ENCODE measurements around the gene ASCC2.

DNA sequence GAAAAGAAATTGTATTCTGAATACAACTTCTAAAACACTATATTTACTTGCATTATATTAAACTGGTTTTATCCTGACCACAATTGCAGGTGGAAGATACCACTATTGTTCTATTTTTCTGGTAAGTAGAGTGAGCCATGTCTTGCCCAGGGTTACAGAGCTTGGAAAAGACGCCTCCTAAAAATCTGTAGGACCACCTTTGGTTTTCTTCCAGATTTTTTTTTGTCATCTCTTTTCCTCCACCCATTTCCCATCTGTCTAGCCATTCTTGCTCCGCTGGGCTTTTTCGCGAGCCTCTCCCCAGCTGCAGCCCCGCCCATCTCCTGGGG lies 44.6 kb upstream of the ASCC2 start:
- TF ChIP-seq, protein P1, sequence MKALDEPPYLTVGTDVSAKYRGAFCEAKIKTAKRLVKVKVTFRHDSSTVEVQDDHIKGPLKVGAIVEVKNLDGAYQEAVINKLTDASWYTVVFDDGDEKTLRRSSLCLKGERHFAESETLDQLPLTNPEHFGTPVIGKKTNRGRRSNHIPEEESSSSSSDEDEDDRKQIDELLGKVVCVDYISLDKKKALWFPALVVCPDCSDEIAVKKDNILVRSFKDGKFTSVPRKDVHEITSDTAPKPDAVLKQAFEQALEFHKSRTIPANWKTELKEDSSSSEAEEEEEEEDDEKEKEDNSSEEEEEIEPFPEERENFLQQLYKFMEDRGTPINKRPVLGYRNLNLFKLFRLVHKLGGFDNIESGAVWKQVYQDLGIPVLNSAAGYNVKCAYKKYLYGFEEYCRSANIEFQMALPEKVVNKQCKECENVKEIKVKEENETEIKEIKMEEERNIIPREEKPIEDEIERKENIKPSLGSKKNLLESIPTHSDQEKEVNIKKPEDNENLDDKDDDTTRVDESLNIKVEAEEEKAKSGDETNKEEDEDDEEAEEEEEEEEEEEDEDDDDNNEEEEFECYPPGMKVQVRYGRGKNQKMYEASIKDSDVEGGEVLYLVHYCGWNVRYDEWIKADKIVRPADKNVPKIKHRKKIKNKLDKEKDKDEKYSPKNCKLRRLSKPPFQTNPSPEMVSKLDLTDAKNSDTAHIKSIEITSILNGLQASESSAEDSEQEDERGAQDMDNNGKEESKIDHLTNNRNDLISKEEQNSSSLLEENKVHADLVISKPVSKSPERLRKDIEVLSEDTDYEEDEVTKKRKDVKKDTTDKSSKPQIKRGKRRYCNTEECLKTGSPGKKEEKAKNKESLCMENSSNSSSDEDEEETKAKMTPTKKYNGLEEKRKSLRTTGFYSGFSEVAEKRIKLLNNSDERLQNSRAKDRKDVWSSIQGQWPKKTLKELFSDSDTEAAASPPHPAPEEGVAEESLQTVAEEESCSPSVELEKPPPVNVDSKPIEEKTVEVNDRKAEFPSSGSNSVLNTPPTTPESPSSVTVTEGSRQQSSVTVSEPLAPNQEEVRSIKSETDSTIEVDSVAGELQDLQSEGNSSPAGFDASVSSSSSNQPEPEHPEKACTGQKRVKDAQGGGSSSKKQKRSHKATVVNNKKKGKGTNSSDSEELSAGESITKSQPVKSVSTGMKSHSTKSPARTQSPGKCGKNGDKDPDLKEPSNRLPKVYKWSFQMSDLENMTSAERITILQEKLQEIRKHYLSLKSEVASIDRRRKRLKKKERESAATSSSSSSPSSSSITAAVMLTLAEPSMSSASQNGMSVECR (CRISPR knock-in tag; IDR thresholded peaks at IDR 0.05; ENCODE audit: borderline replicate concordance) = no peak
- no peak for TF ChIP-seq IRF2 (CRISPR knock-in tag; IDR thresholded peaks at IDR 0.05; ENCODE audit: borderline replicate concordance, low read depth)
- TF ChIP-seq, protein P2, sequence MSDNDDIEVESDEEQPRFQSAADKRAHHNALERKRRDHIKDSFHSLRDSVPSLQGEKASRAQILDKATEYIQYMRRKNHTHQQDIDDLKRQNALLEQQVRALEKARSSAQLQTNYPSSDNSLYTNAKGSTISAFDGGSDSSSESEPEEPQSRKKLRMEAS (CRISPR knock-in tag; IDR thresholded peaks at IDR 0.05) = no peak
- no peak for TF ChIP-seq FOXP4 (CRISPR knock-in tag; IDR thresholded peaks at IDR 0.05)
- TF ChIP-seq, protein P3, sequence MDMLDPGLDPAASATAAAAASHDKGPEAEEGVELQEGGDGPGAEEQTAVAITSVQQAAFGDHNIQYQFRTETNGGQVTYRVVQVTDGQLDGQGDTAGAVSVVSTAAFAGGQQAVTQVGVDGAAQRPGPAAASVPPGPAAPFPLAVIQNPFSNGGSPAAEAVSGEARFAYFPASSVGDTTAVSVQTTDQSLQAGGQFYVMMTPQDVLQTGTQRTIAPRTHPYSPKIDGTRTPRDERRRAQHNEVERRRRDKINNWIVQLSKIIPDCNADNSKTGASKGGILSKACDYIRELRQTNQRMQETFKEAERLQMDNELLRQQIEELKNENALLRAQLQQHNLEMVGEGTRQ (CRISPR knock-in tag; IDR thresholded peaks at IDR 0.05) = no peak
- no peak for TF ChIP-seq HMGXB4 (CRISPR knock-in tag; IDR thresholded peaks at IDR 0.05)
- TF ChIP-seq, protein P4, sequence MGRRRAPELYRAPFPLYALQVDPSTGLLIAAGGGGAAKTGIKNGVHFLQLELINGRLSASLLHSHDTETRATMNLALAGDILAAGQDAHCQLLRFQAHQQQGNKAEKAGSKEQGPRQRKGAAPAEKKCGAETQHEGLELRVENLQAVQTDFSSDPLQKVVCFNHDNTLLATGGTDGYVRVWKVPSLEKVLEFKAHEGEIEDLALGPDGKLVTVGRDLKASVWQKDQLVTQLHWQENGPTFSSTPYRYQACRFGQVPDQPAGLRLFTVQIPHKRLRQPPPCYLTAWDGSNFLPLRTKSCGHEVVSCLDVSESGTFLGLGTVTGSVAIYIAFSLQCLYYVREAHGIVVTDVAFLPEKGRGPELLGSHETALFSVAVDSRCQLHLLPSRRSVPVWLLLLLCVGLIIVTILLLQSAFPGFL (CRISPR knock-in tag; IDR thresholded peaks at IDR 0.05; ENCODE audit: borderline replicate concordance) = no peak
- TF ChIP-seq, protein P5, sequence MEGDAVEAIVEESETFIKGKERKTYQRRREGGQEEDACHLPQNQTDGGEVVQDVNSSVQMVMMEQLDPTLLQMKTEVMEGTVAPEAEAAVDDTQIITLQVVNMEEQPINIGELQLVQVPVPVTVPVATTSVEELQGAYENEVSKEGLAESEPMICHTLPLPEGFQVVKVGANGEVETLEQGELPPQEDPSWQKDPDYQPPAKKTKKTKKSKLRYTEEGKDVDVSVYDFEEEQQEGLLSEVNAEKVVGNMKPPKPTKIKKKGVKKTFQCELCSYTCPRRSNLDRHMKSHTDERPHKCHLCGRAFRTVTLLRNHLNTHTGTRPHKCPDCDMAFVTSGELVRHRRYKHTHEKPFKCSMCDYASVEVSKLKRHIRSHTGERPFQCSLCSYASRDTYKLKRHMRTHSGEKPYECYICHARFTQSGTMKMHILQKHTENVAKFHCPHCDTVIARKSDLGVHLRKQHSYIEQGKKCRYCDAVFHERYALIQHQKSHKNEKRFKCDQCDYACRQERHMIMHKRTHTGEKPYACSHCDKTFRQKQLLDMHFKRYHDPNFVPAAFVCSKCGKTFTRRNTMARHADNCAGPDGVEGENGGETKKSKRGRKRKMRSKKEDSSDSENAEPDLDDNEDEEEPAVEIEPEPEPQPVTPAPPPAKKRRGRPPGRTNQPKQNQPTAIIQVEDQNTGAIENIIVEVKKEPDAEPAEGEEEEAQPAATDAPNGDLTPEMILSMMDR (IDR thresholded peaks at IDR 0.05) = no peak
- TF ChIP-seq EMX1 (CRISPR knock-in tag; IDR thresholded peaks at IDR 0.05) = no peak

Measured in WTC11 (cell line).